Measurements from ENCODE around the gene AAR2. TPM values are rescaled to one million over a fixed set of nuclear protein-coding genes. Genes with fewer than 3 reads are reported as not detected.
A peak's percentile ranks its signal among the peaks of the same experiment; 100 is the strongest.

Gene AAR2
- total and polyA plus RNA-seq, 4 donors = 14.1 to 17.9 (median 17.4) TPM

DNA sequence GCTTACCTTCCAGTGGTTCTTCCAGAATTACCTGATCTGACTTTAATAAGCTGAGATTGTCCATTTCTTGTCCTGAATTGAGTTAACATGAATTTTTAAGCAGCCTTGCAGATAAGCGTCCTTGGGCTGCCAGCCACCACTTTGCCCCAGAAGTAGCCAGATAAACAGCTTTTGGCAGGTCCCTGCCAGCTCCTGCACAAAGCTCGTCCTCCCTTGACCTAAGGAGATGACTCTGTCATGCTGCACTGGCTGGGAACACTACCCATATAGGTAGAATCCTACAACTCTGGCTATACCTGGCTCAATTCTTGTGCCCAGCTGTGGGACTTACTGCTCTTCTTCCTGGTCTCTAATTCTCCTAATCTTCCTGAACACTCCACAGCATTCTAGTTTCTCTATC lies 39.6 kb upstream of the AAR2 start:
- H3K9ac ChIP-seq (ENCODE audit: low read depth in 1 of 2, low read length in 2 of 2) = no peak overlapping the region
- TF ChIP-seq NR2F2 (IDR thresholded peaks at IDR 0.05) = no peak
- no peak for TF ChIP-seq HNF4A (conservative IDR thresholded peaks at IDR 0.05)
- no peaks in the 10 kb centered on the region for H3K9me3 ChIP-seq (ENCODE audit: control insufficient read depth in 4 of 4, low read length in 3 of 4)
- DNase-seq (ENCODE audit: low spot score) = no peak
- H3K36me3 ChIP-seq (ENCODE audit: control insufficient read depth in 4 of 4, insufficient read depth in 3 of 4, low read depth in 1 of 4, low read length in 3 of 4) = peaks cover 0 to 6% (median 0%) of the 10 kb centered on the region in 4 donors
- no peak overlapping the region for H3K27ac ChIP-seq (ENCODE audit: low read depth in 1 of 2, low read length in 2 of 2)
- H3K4me1 ChIP-seq (ENCODE audit: control insufficient read depth in 4 of 4, insufficient read depth in 4 of 4, low read length in 3 of 4) = no peaks in the 10 kb centered on the region
- H3K4me3 ChIP-seq (ENCODE audit: low read depth in 1 of 3, low read length in 3 of 3) = no peak overlapping the region
- no peaks in the 10 kb centered on the region for H3K27me3 ChIP-seq (ENCODE audit: control insufficient read depth in 4 of 4, insufficient read depth in 4 of 4, low read length in 3 of 4)
- WGBS = 68% methylated on average over 2 of the region's 2 CpGs

DNA sequence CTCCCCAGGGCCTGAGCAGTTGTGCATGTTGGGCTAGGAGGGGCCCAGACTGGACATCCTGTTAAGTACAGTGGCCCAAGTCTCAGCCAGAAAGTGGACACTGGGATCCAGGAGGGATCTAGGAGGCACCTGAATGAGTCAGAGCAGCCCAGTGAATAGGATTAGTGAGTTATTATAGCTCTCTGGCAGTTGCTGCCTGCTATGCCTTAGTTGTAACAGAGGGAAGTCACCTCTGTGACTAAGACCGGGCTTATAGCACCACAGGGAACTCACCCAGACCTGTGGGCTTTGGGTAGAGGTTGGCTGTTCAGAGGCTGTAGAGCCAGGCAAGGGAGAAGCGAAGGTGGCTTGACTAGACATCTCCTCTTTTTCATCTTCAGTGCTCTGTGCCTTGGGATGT lies 39.0 kb upstream of the AAR2 start:
- WGBS = 93% methylated on average over 2 of the region's 2 CpGs
- no peak overlapping the region for H3K4me3 ChIP-seq (ENCODE audit: low read depth in 1 of 3, low read length in 3 of 3)
- no peaks in the 10 kb centered on the region for H3K9me3 ChIP-seq (ENCODE audit: control insufficient read depth in 4 of 4, low read length in 3 of 4)
- H3K27ac ChIP-seq (ENCODE audit: low read depth in 1 of 2, low read length in 2 of 2) = no peak overlapping the region
- TF ChIP-seq TAF1 (conservative IDR thresholded peaks at IDR 0.05) = no peak
- no peak for TF ChIP-seq HNF4G (IDR thresholded peaks at IDR 0.05)
- no peak for TF ChIP-seq RXRA (IDR thresholded peaks at IDR 0.05)
- TF ChIP-seq GABPA (IDR thresholded peaks at IDR 0.05 in 1 of 2, conservative IDR thresholded peaks at IDR 0.05 in 1 of 2) = no peak
- no peaks in the 10 kb centered on the region for H3K4me1 ChIP-seq (ENCODE audit: control insufficient read depth in 4 of 4, insufficient read depth in 4 of 4, low read length in 3 of 4)
- no peak overlapping the region for H3K9ac ChIP-seq (ENCODE audit: low read depth in 1 of 2, low read length in 2 of 2)
- peaks cover 0 to 6% (median 0%) of the 10 kb centered on the region in 4 donors for H3K36me3 ChIP-seq (ENCODE audit: control insufficient read depth in 4 of 4, insufficient read depth in 3 of 4, low read depth in 1 of 4, low read length in 3 of 4)
- DNase-seq (ENCODE audit: low spot score) = no peak
- no peaks in the 10 kb centered on the region for H3K27me3 ChIP-seq (ENCODE audit: control insufficient read depth in 4 of 4, insufficient read depth in 4 of 4, low read length in 3 of 4)

DNA sequence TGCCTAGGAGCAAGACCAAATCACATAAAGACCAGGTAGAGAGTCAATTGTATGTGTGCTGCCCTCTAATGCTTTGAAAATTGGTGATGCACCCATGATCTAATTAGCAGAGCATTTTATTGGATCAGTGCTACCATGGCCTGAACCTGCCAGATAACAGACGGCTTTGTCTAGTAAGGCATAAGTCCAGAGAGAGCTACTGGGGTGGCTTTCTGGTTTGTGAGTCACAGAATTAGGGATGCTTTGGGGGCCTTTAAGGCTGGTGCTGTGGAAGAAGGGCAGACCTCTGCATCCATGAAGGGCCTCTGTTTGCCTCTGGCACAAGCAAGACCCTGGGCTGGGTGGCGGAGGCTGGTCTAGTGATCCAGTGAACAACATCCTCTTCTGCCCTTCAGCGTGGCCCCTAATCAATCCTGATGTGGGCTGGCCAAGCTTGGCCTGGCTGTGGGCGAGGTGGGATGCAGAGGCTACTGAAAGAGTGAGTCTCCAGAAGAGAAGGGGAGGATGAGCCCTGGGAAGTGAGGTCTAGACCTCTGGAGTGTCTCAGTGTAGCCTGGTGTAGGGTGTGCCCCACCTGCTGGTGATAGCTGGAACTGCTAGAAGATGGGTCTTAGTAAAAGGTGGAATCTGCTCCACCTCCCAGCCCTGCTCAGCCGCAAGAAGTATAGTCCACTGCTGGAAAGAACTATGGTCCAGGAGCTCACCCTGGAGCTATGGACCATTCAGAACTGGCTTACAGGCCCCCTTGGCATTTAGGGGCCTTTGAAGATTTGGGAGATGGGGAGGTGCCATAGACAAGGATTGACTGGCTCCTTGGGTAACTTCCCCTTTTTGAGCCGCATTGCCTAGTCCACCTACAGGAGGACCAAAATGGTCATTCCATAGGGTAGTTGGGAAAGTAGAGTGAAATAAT lies 36.7 kb upstream of the AAR2 start:
- Histone ChIP-seq H3K27ac (ENCODE audit: low read depth in 1 of 2, low read length in 2 of 2) (no peak overlapping the region), H3K27me3 (ENCODE audit: control insufficient read depth in 4 of 4, insufficient read depth in 4 of 4, low read length in 3 of 4) (no peaks in the 10 kb centered on the region), H3K9me3 (ENCODE audit: control insufficient read depth in 4 of 4, low read length in 3 of 4) (no peaks in the 10 kb centered on the region), H3K9ac (ENCODE audit: low read depth in 1 of 2, low read length in 2 of 2) (no peak overlapping the region), H3K4me1 (ENCODE audit: control insufficient read depth in 4 of 4, insufficient read depth in 4 of 4, low read length in 3 of 4) (no peaks in the 10 kb centered on the region), H3K4me3 (ENCODE audit: low read depth in 1 of 3, low read length in 3 of 3) (no peak overlapping the region), H3K36me3 (ENCODE audit: control insufficient read depth in 4 of 4, insufficient read depth in 3 of 4, low read depth in 1 of 4, low read length in 3 of 4) (peaks cover 0 to 3% (median 0%) of the 10 kb centered on the region in 4 donors)
- 51% methylated on average over 6 of the region's 6 CpGs for WGBS
- TF ChIP-seq, protein P1, sequence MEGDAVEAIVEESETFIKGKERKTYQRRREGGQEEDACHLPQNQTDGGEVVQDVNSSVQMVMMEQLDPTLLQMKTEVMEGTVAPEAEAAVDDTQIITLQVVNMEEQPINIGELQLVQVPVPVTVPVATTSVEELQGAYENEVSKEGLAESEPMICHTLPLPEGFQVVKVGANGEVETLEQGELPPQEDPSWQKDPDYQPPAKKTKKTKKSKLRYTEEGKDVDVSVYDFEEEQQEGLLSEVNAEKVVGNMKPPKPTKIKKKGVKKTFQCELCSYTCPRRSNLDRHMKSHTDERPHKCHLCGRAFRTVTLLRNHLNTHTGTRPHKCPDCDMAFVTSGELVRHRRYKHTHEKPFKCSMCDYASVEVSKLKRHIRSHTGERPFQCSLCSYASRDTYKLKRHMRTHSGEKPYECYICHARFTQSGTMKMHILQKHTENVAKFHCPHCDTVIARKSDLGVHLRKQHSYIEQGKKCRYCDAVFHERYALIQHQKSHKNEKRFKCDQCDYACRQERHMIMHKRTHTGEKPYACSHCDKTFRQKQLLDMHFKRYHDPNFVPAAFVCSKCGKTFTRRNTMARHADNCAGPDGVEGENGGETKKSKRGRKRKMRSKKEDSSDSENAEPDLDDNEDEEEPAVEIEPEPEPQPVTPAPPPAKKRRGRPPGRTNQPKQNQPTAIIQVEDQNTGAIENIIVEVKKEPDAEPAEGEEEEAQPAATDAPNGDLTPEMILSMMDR (IDR thresholded peaks at IDR 0.05; ENCODE audit: low read depth, low read length, missing input control) = peak; percentile 89
- TF ChIP-seq, protein P2, sequence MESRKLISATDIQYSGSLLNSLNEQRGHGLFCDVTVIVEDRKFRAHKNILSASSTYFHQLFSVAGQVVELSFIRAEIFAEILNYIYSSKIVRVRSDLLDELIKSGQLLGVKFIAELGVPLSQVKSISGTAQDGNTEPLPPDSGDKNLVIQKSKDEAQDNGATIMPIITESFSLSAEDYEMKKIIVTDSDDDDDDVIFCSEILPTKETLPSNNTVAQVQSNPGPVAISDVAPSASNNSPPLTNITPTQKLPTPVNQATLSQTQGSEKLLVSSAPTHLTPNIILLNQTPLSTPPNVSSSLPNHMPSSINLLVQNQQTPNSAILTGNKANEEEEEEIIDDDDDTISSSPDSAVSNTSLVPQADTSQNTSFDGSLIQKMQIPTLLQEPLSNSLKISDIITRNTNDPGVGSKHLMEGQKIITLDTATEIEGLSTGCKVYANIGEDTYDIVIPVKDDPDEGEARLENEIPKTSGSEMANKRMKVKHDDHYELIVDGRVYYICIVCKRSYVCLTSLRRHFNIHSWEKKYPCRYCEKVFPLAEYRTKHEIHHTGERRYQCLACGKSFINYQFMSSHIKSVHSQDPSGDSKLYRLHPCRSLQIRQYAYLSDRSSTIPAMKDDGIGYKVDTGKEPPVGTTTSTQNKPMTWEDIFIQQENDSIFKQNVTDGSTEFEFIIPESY (IDR thresholded peaks at IDR 0.05) = no peak
- TF ChIP-seq SP1 (IDR thresholded peaks at IDR 0.05) (no peak), YY1 (IDR thresholded peaks at IDR 0.05) (no peak), RAD21 (IDR thresholded peaks at IDR 0.05) (peak; percentile 88 to 93)
- peak; percentile 84 for DNase-seq (ENCODE audit: low spot score)
